HepG2 (cell line): Measurements from ENCODE around the gene KRTCAP2. TPM values are rescaled to one million over a fixed set of nuclear protein-coding genes. Genes with fewer than 3 reads are reported as not detected.
A peak's percentile ranks its signal among the peaks of the same experiment; 100 is the strongest.

ENCODE experiments used
- ARID5B ChIP-seq: IDR thresholded peaks from 2 replicates; pipeline ENCODE4 v1.4.0; 2020; ENCODE audit warnings: mild to moderate bottlenecking, missing genetic modification reagents
- DMAP1 ChIP-seq: IDR thresholded peaks from 2 replicates; pipeline ENCODE4 v1.6.1; 2016
- FOXA1 ChIP-seq, 2 experiments: fragments of 450-650 bp in 1 of 2; sonication (generic) in 1 of 2; formaldehyde crosslinking in 1 of 2; IDR thresholded peaks; 2 replicates each; pipeline versions ENCODE4 v1.4.0 to v1.6.1; 2016 to 2020; ENCODE audit warnings: missing genetic modification reagents in 1 of 2
- JDP2 ChIP-seq: sonication (generic); formaldehyde crosslinking; IDR thresholded peaks from 2 replicates; pipeline ENCODE4 v1.8.1; 2022; ENCODE audit warnings: missing genetic modification reagents, borderline replicate concordance
- MAFF ChIP-seq: IDR thresholded peaks from 2 replicates; pipeline ENCODE4 v1.6.1; 2011; ENCODE audit warnings: low read depth, low read length, improper control_type of control experiment
- MXD1 ChIP-seq: sonication (generic); formaldehyde crosslinking; IDR thresholded peaks from 2 replicates; pipeline ENCODE4 v1.4.0; 2020; ENCODE audit warnings: mild to moderate bottlenecking, missing genetic modification reagents
- MYNN ChIP-seq: sonication (generic); formaldehyde crosslinking; IDR thresholded peaks from 2 replicates; pipeline ENCODE4 v1.4.0; 2020; ENCODE audit warnings: mild to moderate bottlenecking, low read depth, missing genetic modification reagents
- NONO ChIP-seq, 2 experiments: fragments of 450-650 bp in 1 of 2; sonication (generic) in 1 of 2; formaldehyde crosslinking in 1 of 2; IDR thresholded peaks in 1 of 2; conservative IDR thresholded peaks in 1 of 2; 2 replicates each; pipeline versions ENCODE4 v1.6.1 to v1.8.0; 2017 to 2022; ENCODE audit warnings: mild to moderate bottlenecking in 1 of 2, missing genetic modification reagents in 1 of 2, moderate library complexity in 1 of 2
- SPEN ChIP-seq: sonication (generic); formaldehyde crosslinking; IDR thresholded peaks from 2 replicates; pipeline ENCODE4 v1.5.1; 2020; ENCODE audit warnings: low read depth, mild to moderate bottlenecking, missing genetic modification reagents
- ZBTB49 ChIP-seq: sonication (generic); formaldehyde crosslinking; IDR thresholded peaks from 2 replicates; pipeline ENCODE4 v1.4.0; 2020; ENCODE audit warnings: missing genetic modification reagents, borderline replicate concordance
- ZNF17 ChIP-seq: sonication (generic); formaldehyde crosslinking; IDR thresholded peaks from 2 replicates; pipeline ENCODE4 v1.5.0; 2020; ENCODE audit warnings: mild to moderate bottlenecking, missing genetic modification reagents
- ZNF615 ChIP-seq: sonication (generic); formaldehyde crosslinking; IDR thresholded peaks from 2 replicates; pipeline ENCODE4 v1.5.0; 2020; ENCODE audit warnings: mild to moderate bottlenecking, missing genetic modification reagents, borderline replicate concordance
- ZNF780A ChIP-seq: sonication (generic); formaldehyde crosslinking; IDR thresholded peaks from 2 replicates; pipeline ENCODE4 v1.8.0; 2022; ENCODE audit warnings: mild to moderate bottlenecking, missing genetic modification reagents, moderate library complexity
- ZSCAN22 ChIP-seq: sonication (generic); formaldehyde crosslinking; IDR thresholded peaks from 2 replicates; pipeline ENCODE4 v1.4.0; 2020; ENCODE audit warnings: mild to moderate bottlenecking, missing genetic modification reagents
- polyA plus RNA-seq, 8 experiments: library from polyadenylated mRNA; depleted of rRNA in 3 of 8; stranded (reverse) in 7 of 8; unstranded in 1 of 8; fragments of >200 nt; fragmentation: Illumina TruSeq in 4 of 8; extraction: Trizol in 4 of 8; gene quantifications; 2 replicates each; pipeline versions ENCODE4 v1.2.1 to v1.2.3, GENCODE V29; 2011 to 2016; ENCODE audit warnings: low read depth in 4 of 8, missing spikeins in 1 of 8, mixed read lengths in 1 of 8; ENCODE audit not compliant: insufficient read depth in 1 of 8
- total RNA-seq, 5 experiments: library from RNA; depleted of rRNA; stranded (reverse); fragments of >200 nt; fragmentation: Illumina TruSeq; extraction: Trizol; gene quantifications; 2 replicates each; pipeline ENCODE4 v1.2.3, GENCODE V29; 2016; ENCODE audit warnings: low read depth in 1 of 5
- TF ChIP-seq, protein P1 (sequence below): fragments of 450-650 bp; IDR thresholded peaks from 2 replicates; pipeline ENCODE4 v1.6.1; 2017; ENCODE audit warnings: mild to moderate bottlenecking
- TF ChIP-seq, protein P2 (sequence below): sonication (generic); formaldehyde crosslinking; IDR thresholded peaks from 2 replicates; pipeline ENCODE4 v1.5.0; 2020; ENCODE audit warnings: mild to moderate bottlenecking, missing genetic modification reagents, moderate library complexity

Gene KRTCAP2
- total and polyA plus RNA-seq, 2 of the 13 experiments (the other 11 are each of a cell fraction or from before 2014, with no cell fraction given) = 77.3 to 79.4 TPM

- TF ChIP-seq SPEN (peak; percentile 89), MXD1 (CRISPR knock-in tag) (peak; percentile 55), ZBTB49 (CRISPR knock-in tag) (peak; percentile 87; the same call in 1 of the 2 replicates), MAFF (no peak), DMAP1 (peak; percentile 93), JDP2 (CRISPR knock-in tag) (peak; percentile 89; the same call in 1 of the 2 replicates), ZNF17 (no peak), ZSCAN22 (CRISPR knock-in tag) (peak; percentile 45; the same call in 1 of the 2 replicates), ZNF615 (CRISPR knock-in tag) (peak; percentile 24; the same call in 1 of the 2 replicates), ZNF780A (CRISPR knock-in tag) (peak; percentile 87), NONO (IDR thresholded peaks at IDR 0.05) (no peak), NONO (CRISPR knock-in tag; conservative IDR thresholded peaks at IDR 0.05) (peak; percentile 96), MYNN (CRISPR knock-in tag) (no peak), ARID5B (CRISPR knock-in tag) (peak; percentile 92), FOXA1 (IDR thresholded peaks at IDR 0.05) (peak; percentile 95), FOXA1 (CRISPR knock-in tag; IDR thresholded peaks at IDR 0.05) (peak; percentile 98)
- TF ChIP-seq, protein P1, sequence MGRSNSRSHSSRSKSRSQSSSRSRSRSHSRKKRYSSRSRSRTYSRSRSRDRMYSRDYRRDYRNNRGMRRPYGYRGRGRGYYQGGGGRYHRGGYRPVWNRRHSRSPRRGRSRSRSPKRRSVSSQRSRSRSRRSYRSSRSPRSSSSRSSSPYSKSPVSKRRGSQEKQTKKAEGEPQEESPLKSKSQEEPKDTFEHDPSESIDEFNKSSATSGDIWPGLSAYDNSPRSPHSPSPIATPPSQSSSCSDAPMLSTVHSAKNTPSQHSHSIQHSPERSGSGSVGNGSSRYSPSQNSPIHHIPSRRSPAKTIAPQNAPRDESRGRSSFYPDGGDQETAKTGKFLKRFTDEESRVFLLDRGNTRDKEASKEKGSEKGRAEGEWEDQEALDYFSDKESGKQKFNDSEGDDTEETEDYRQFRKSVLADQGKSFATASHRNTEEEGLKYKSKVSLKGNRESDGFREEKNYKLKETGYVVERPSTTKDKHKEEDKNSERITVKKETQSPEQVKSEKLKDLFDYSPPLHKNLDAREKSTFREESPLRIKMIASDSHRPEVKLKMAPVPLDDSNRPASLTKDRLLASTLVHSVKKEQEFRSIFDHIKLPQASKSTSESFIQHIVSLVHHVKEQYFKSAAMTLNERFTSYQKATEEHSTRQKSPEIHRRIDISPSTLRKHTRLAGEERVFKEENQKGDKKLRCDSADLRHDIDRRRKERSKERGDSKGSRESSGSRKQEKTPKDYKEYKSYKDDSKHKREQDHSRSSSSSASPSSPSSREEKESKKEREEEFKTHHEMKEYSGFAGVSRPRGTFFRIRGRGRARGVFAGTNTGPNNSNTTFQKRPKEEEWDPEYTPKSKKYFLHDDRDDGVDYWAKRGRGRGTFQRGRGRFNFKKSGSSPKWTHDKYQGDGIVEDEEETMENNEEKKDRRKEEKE = no peak
- TF ChIP-seq, protein P2, sequence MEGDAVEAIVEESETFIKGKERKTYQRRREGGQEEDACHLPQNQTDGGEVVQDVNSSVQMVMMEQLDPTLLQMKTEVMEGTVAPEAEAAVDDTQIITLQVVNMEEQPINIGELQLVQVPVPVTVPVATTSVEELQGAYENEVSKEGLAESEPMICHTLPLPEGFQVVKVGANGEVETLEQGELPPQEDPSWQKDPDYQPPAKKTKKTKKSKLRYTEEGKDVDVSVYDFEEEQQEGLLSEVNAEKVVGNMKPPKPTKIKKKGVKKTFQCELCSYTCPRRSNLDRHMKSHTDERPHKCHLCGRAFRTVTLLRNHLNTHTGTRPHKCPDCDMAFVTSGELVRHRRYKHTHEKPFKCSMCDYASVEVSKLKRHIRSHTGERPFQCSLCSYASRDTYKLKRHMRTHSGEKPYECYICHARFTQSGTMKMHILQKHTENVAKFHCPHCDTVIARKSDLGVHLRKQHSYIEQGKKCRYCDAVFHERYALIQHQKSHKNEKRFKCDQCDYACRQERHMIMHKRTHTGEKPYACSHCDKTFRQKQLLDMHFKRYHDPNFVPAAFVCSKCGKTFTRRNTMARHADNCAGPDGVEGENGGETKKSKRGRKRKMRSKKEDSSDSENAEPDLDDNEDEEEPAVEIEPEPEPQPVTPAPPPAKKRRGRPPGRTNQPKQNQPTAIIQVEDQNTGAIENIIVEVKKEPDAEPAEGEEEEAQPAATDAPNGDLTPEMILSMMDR = no peak
These were observed 45.8 kb downstream of the KRTCAP2 start, which contains the start of gene EFNA1 (continued) for GRCh38 chr1:155127105-155127966.
